OCI-LY3 (cell line): ENCODE data around the gene TMEM47.

Source experiments
- CTCF ChIP-seq: fragments of 200-600, 300-600 bp; sonication (generic); IDR thresholded peaks from 2 replicates; pipeline ENCODE4 v1.5.1; 2014; ENCODE audit warnings: antibody characterized with exemption, low read length, low read depth
- EZH2phosphoT487 ChIP-seq: fragments of 200-600 bp; shearing (Covaris generic); IDR thresholded peaks from 2 replicates; pipeline ENCODE4 v1.6.1; 2018; ENCODE audit warnings: antibody characterized with exemption, mixed run types, low read depth

GRCh38 chrX:34654696-34655490 lies 2.2 kb downstream of the TMEM47 start:
- TF ChIP-seq CTCF = no peak
- no peak for TF ChIP-seq EZH2phosphoT487
